Upper lobe of left lung (tissue), 6 donors: ENCODE results near the gene KLRF1. TPM values are rescaled to one million over a fixed set of nuclear protein-coding genes. Genes with fewer than 3 reads are reported as not detected.

Experiments
- ATAC-seq, 2 donors: fragments of 200-7000 bp; cut with Tn5 transposase; one replicate each; pipeline ENCODE4 v1.9.1; 2022; ENCODE audit warnings: mild to moderate bottlenecking in 2 of 2, moderate library complexity in 2 of 2; ENCODE audit not compliant: low FRiP score in 2 of 2
- DNase-seq, 2 donors: peaks; one replicate each; pipeline ENCODE4 v3.0.0-alpha.2; 2019 to 2020
- H3K27ac ChIP-seq, 4 donors: fragments of 200-600 bp; sonication (generic); one replicate each; pipeline ENCODE4 v1.5.1; 2016 to 2019
- H3K27me3 ChIP-seq, 4 donors: fragments of 200-600 bp; sonication (generic); one replicate each; pipeline ENCODE4 v1.5.1; 2017 to 2019
- H3K36me3 ChIP-seq, 4 donors: fragments of 200-600 bp; sonication (generic); one replicate each; pipeline ENCODE4 v1.5.1; 2016 to 2019
- H3K4me1 ChIP-seq, 4 donors: fragments of 200-600 bp; sonication (generic); one replicate each; pipeline ENCODE4 v1.5.1; 2018 to 2019
- H3K4me3 ChIP-seq, 4 donors: fragments of 200-600 bp; sonication (generic); one replicate each; pipeline ENCODE4 v1.5.1; 2017 to 2019; ENCODE audit warnings: mild to moderate bottlenecking in 2 of 4, moderate library complexity in 1 of 4
- H3K9me3 ChIP-seq, 4 donors: fragments of 200-600 bp; sonication (generic); one replicate each; pipeline ENCODE4 v1.5.1; 2018 to 2019
- CTCF ChIP-seq, 6 experiments: fragments of 450-650 bp in 4 of 6; fragments of 200-600 bp in 2 of 6; sonication (generic) in 2 of 6; IDR thresholded peaks; one replicate each; pipeline ENCODE4 v1.5.1; 2016 to 2019; ENCODE audit warnings: antibody characterized with exemption in 6 of 6
- EP300 ChIP-seq, 4 donors: sonication (generic); formaldehyde crosslinking; IDR thresholded peaks; one replicate each; pipeline ENCODE4 v1.5.1; 2017; ENCODE audit warnings: antibody characterized with exemption in 4 of 4, control low read depth in 2 of 4
- POLR2A ChIP-seq, 4 donors: fragments of 450-650 bp; IDR thresholded peaks; one replicate each; pipeline ENCODE4 v1.5.1; 2016 to 2017; ENCODE audit warnings: antibody characterized with exemption in 4 of 4, mild to moderate bottlenecking in 2 of 4
- POLR2AphosphoS5 ChIP-seq, 2 donors: sonication (generic); formaldehyde crosslinking; IDR thresholded peaks; one replicate each; pipeline ENCODE4 v1.5.1; 2017; ENCODE audit warnings: antibody characterized with exemption in 2 of 2
- WGBS, 2 donors: methylation state at CpG; one replicate each; pipeline ENCODE4 v1.1.5; 2017 to 2018; 5-methylcytosine and 5-hydroxymethylcytosine counted together
- total RNA-seq, 6 donors: library from RNA; depleted of rRNA in 4 of 6; stranded (reverse); fragments of >200 nt in 4 of 6; gene quantifications; one replicate each; pipeline versions ENCODE4 v1.1.0 to v1.2.1, GENCODE V29; 2016 to 2021
- donor health status: DM: no; HTN: no; CAD: no; lungs with moderate emphysema.
- donor health status: DM: no; HTN: yes; CAD: no; lungs with severe emphysema.

KLRF1 gene
- total RNA-seq, 6 donors from 2014 or later = 1.2 to 6.9 (median 2.0) TPM; not detected in 2

GRCh38 chr12:9829982-9830381, 2.7 kb downstream of the KLRF1 start:
- H3K4me1 ChIP-seq = no peaks in the 10 kb centered on the region
- H3K27ac ChIP-seq = no peak overlapping the region
- 75 to 77% methylated on average over 5 of the region's 5 CpGs for WGBS, 2 donors
- no peak overlapping the region for H3K4me3 ChIP-seq
- no peaks in the 10 kb centered on the region for H3K9me3 ChIP-seq
- DNase-seq = no peak
- no peak for ATAC-seq
- H3K27me3 ChIP-seq = no peaks in the 10 kb centered on the region
- H3K36me3 ChIP-seq = no peaks in the 10 kb centered on the region
- TF ChIP-seq POLR2A (IDR thresholded peaks at IDR 0.05) (no peak), POLR2AphosphoS5 (IDR thresholded peaks at IDR 0.05) (no peak), CTCF (IDR thresholded peaks at IDR 0.05) (no peak), EP300 (IDR thresholded peaks at IDR 0.05) (no peak)

GRCh38 chr12:9831720-9832119, 4.4 kb downstream of the KLRF1 start:
- no peak for DNase-seq
- TF ChIP-seq POLR2AphosphoS5 (IDR thresholded peaks at IDR 0.05) = no peak
- no peak for TF ChIP-seq POLR2A (IDR thresholded peaks at IDR 0.05)
- TF ChIP-seq CTCF (IDR thresholded peaks at IDR 0.05) = no peak
- no peak for TF ChIP-seq EP300 (IDR thresholded peaks at IDR 0.05)
- no peak overlapping the region for H3K4me3 ChIP-seq
- H3K9me3 ChIP-seq = no peaks in the 10 kb centered on the region
- no peaks in the 10 kb centered on the region for H3K36me3 ChIP-seq
- no peaks in the 10 kb centered on the region for H3K4me1 ChIP-seq
- H3K27me3 ChIP-seq = no peaks in the 10 kb centered on the region
- WGBS, 2 donors = 60 to 61% methylated on average over 3 of the region's 3 CpGs
- no peak overlapping the region for H3K27ac ChIP-seq
- no peak for ATAC-seq

DNA sequence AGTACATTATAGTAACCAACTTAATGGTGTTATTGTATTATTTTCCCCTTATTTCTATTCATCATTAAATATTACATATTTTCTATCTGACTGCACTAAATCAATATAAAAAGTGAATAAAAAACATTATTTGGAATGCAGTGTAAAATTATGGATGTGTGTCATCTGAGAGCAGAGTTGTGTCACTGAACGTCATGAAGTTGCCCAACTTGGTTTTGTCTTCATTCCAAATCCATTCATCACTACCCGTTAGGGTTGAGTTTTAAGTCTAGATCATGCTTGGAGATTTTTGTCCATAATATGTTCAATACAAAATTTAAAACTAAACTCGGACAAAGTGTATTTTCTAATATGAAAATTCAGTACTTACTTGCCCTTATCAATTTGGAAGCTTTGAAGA, 16.1 kb downstream of the KLRF1 start:
- WGBS, 2 donors = 70 to 77% methylated on average over 3 of the region's 3 CpGs
- ATAC-seq (no peak), DNase-seq (no peak)
- Histone ChIP-seq H3K4me1 (no peaks in the 10 kb centered on the region), H3K9me3 (peaks cover 0 to 6% (median 0%) of the 10 kb centered on the region in 4 donors), H3K27ac (no peak overlapping the region), H3K36me3 (no peaks in the 10 kb centered on the region), H3K4me3 (no peak overlapping the region), H3K27me3 (no peaks in the 10 kb centered on the region)
- TF ChIP-seq POLR2A (IDR thresholded peaks at IDR 0.05) (no peak), POLR2AphosphoS5 (IDR thresholded peaks at IDR 0.05) (no peak), EP300 (IDR thresholded peaks at IDR 0.05) (no peak), CTCF (IDR thresholded peaks at IDR 0.05) (no peak)

GRCh38 chr12:9848899-9849298, 21.6 kb downstream of the KLRF1 start:
- no peaks in the 10 kb centered on the region for H3K4me1 ChIP-seq
- peaks cover 0 to 21% (median 3%) of the 10 kb centered on the region in 4 donors for H3K9me3 ChIP-seq
- DNase-seq (no peak), ATAC-seq (no peak)
- no peak overlapping the region for H3K4me3 ChIP-seq
- H3K36me3 ChIP-seq = peaks cover 3 to 25% (median 9%) of the 10 kb centered on the region in 4 donors
- 79 to 87% methylated on average over 3 to 4 of the region's 5 CpGs for WGBS, 2 donors
- H3K27me3 ChIP-seq = no peaks in the 10 kb centered on the region
- H3K27ac ChIP-seq = no peak overlapping the region
- no peak for TF ChIP-seq POLR2AphosphoS5 (IDR thresholded peaks at IDR 0.05)
- no peak for TF ChIP-seq POLR2A (IDR thresholded peaks at IDR 0.05)
- no peak for TF ChIP-seq EP300 (IDR thresholded peaks at IDR 0.05)
- TF ChIP-seq CTCF (IDR thresholded peaks at IDR 0.05) = no peak

DNA sequence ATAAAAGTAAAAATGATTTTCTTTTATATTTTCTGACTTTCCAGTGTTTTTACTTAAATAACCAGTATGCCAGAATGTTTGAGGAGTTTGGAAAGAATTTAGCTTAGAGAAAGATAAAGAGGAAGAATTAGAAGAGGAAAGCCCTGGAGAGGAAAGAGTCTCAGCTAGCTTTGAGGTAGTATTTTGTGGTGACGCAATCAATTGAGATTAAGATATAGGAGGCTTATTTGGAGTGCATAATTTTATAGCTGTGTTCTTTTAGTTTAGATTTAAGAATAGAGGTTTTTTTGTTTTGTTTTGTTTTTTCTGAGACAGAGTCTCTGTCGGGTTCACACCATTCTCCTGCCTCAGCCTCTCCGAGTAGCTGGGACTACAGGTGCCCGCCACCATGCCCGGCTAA, 23.8 kb downstream of the KLRF1 start:
- H3K4me1 ChIP-seq = no peaks in the 10 kb centered on the region
- DNase-seq (no peak), ATAC-seq (no peak)
- H3K27ac ChIP-seq = no peak overlapping the region
- WGBS, 2 donors = 85 to 96% methylated on average over 5 of the region's 5 CpGs
- H3K9me3 ChIP-seq = peaks cover 0 to 21% (median 3%) of the 10 kb centered on the region in 4 donors
- H3K36me3 ChIP-seq = peaks cover 3 to 38% (median 12%) of the 10 kb centered on the region in 4 donors
- H3K27me3 ChIP-seq = no peaks in the 10 kb centered on the region
- H3K4me3 ChIP-seq = no peak overlapping the region
- TF ChIP-seq EP300 (IDR thresholded peaks at IDR 0.05) = no peak
- no peak for TF ChIP-seq POLR2AphosphoS5 (IDR thresholded peaks at IDR 0.05)
- TF ChIP-seq CTCF (IDR thresholded peaks at IDR 0.05) = no peak
- TF ChIP-seq POLR2A (IDR thresholded peaks at IDR 0.05) = no peak
